Body of pancreas (tissue), 4 donors: ENCODE measurements around the gene ATF7.

Experiments used
- CTCF ChIP-seq, 7 experiments: fragments of 450-650 bp in 4 of 7; fragments of 200-600 bp in 3 of 7; sonication (generic) in 3 of 7; IDR thresholded peaks; one replicate each; pipeline ENCODE4 v1.5.1; 2016 to 2019; ENCODE audit warnings: antibody characterized with exemption in 7 of 7
- POLR2A ChIP-seq, 3 donors: fragments of 450-650 bp; IDR thresholded peaks; one replicate each; pipeline ENCODE4 v1.6.1; 2016; ENCODE audit warnings: antibody characterized with exemption in 3 of 3, mild to moderate bottlenecking in 2 of 3

- TF ChIP-seq POLR2A (IDR thresholded peaks at IDR 0.05) = no peak
- TF ChIP-seq CTCF (IDR thresholded peaks at IDR 0.05) = no peak
Observed at GRCh38 chr12:53558631-53559030, 67.6 kb downstream of the ATF7 start.
